ENCODE results near the gene LAIR2.

DNA sequence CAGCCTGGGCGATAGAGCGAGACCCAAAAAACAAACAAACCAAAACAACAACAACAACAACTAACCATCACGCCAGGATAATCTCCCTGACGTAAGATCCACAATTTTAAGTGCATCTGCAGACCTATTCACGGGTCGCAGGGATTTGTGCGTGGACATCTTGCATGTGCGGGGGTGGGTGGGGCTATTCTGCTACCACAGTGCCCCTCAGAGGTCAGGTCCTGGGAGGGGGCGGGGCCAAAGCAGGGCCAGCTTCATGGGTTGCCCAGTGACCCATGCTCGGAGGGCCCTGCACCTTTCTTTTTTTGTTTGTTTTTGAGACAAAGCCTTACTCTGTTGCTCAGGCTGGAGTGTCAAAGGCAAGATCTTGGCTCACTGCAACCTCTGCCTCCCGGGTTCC lies 26.9 kb upstream of the LAIR2 start:
- TF ChIP-seq CTCF (IDR thresholded peaks at IDR 0.05; ENCODE audit: borderline replicate concordance, extremely low read depth, low read length, poor library complexity, severe bottlenecking), result no peak
- no peak for TF ChIP-seq EZH2 (IDR thresholded peaks at IDR 0.05; ENCODE audit: borderline replicate concordance, low read depth, low read length, severe bottlenecking)
